A549 (cell line): ENCODE data around the gene IL1RN. TPM values are rescaled to one million over a fixed set of nuclear protein-coding genes. Genes with fewer than 3 reads are reported as not detected.

ENCODE experiments used
- ATAC-seq, 2 experiments: fragments of 200-7000 bp in 1 of 2; fragments of >200 bp in 1 of 2; cut with Nextera tagmentation in 1 of 2; cut with Tn5 transposase in 1 of 2; 3 replicates each; pipeline versions ENCODE4 v1.8.0 to v1.9.1; 2018 to 2020; ENCODE audit warnings: mild to moderate bottlenecking in 1 of 2, moderate library complexity in 1 of 2
- CTCF ChIA-PET: fragments of 300-600 bp; sonication (Branson Sonifier 250); formaldehyde crosslinking; extraction: SDS; loops from one replicate; lab custom pipeline; 2021; ENCODE audit warnings: antibody characterized with exemption, inconsistent platforms; lab: Yijun Ruan, JAX
- POLR2A ChIA-PET: fragments of 350-600 bp; formaldehyde crosslinking; extraction: SDS; loops from one replicate; lab custom pipeline; 2021; ENCODE audit warnings: antibody characterized with exemption, inconsistent platforms; lab: Yijun Ruan, JAX
- DNase-seq, 2 experiments: peaks; one replicate each; pipeline versions ENCODE4 v3.0.0 to v3.0.0-alpha.2; 2011 to 2016; ENCODE audit warnings: low read depth in 1 of 2, low spot score in 1 of 2
- FAIRE-seq: peaks from 2 replicates; lab custom pipeline; 2011; peaks lifted over from hg19 to GRCh38; lab: Jason Lieb, UNC
- H3K27ac ChIP-seq, 2 experiments: fragments of >200 bp; sonication (Bioruptor Twin); formaldehyde crosslinking; 3 replicates each; pipeline ENCODE4 v1.5.1; 2016 to 2017
- H3K4me1 ChIP-seq: fragments of >200 bp; sonication (Bioruptor Twin); formaldehyde crosslinking; 3 replicates; pipeline ENCODE4 v1.6.1; 2016
- H3K4me2 ChIP-seq: fragments of >200 bp; sonication (Bioruptor Twin); formaldehyde crosslinking; 3 replicates; pipeline ENCODE4 v1.6.1; 2016
- H3K4me3 ChIP-seq: fragments of >200 bp; sonication (Bioruptor Twin); formaldehyde crosslinking; 3 replicates; pipeline ENCODE4 v1.5.1; 2016
- H3K9me3 ChIP-seq: fragments of >200 bp; sonication (Bioruptor Twin); formaldehyde crosslinking; 3 replicates; pipeline ENCODE4 v1.6.1; 2016
- CBX2 ChIP-seq: fragments of 200-600 bp; sonication (generic); IDR thresholded peaks from 2 replicates; pipeline ENCODE4 v1.6.1; 2016; ENCODE audit warnings: low read depth, mild to moderate bottlenecking, borderline replicate concordance
- CHD4 ChIP-seq: fragments of 200-600 bp; sonication (generic); IDR thresholded peaks from 2 replicates; pipeline ENCODE4 v1.6.1; 2016; ENCODE audit warnings: antibody characterized with exemption, mild to moderate bottlenecking, borderline replicate concordance
- EHF ChIP-seq: fragments of 250-450 bp; sonication (Bioruptor Pico); IDR thresholded peaks from 2 replicates; pipeline ENCODE4 v1.5.0; 2020; ENCODE audit warnings: mild to moderate bottlenecking
- EP300 ChIP-seq, 2 experiments: fragments of >200 bp; sonication (Bioruptor Twin); formaldehyde crosslinking; IDR thresholded peaks; 2 replicates in 1 of 2; 3 replicates in 1 of 2; pipeline ENCODE4 v1.6.1; 2016 to 2017
- ESRRA ChIP-seq: fragments of 150-350 bp; IDR thresholded peaks from 2 replicates; pipeline ENCODE4 v1.6.1; 2014; ENCODE audit warnings: mild to moderate bottlenecking, low read length, borderline replicate concordance
- FOSL2 ChIP-seq, 2 experiments: fragments of 450-650 bp in 1 of 2; fragments of >200 bp in 1 of 2; sonication (Bioruptor Twin) in 1 of 2; formaldehyde crosslinking; IDR thresholded peaks; 2 replicates each; pipeline versions ENCODE4 v1.5.0 to v1.6.1; 2016 to 2020; ENCODE audit warnings: mild to moderate bottlenecking in 1 of 2, moderate library complexity in 1 of 2
- FOXS1 ChIP-seq: fragments of 250-450 bp; sonication (Bioruptor Pico); IDR thresholded peaks from 2 replicates; pipeline ENCODE4 v1.5.0; 2020; ENCODE audit warnings: mild to moderate bottlenecking, moderate library complexity
- HDAC2 ChIP-seq: fragments of 200-600 bp; sonication (generic); IDR thresholded peaks from 2 replicates; pipeline ENCODE4 v1.6.1; 2016
- HOXB13 ChIP-seq: fragments of 250-450 bp; sonication (Bioruptor Pico); IDR thresholded peaks from 2 replicates; pipeline ENCODE4 v1.5.0; 2020; ENCODE audit warnings: low read depth, mild to moderate bottlenecking, moderate library complexity
- JUN ChIP-seq, 2 experiments: fragments of >200 bp; sonication (Bioruptor Twin); formaldehyde crosslinking; IDR thresholded peaks; 2 replicates in 1 of 2; 3 replicates in 1 of 2; pipeline ENCODE4 v1.6.1; 2016 to 2017
- JUNB ChIP-seq: fragments of >200 bp; sonication (Bioruptor Twin); formaldehyde crosslinking; IDR thresholded peaks from 2 replicates; pipeline ENCODE4 v1.6.1; 2016
- KDM5A ChIP-seq: fragments of 200-600 bp; sonication (generic); IDR thresholded peaks from 2 replicates; pipeline ENCODE4 v1.6.1; 2016; ENCODE audit warnings: antibody characterized with exemption, mild to moderate bottlenecking
- MYC ChIP-seq: IDR thresholded peaks from 2 replicates; pipeline ENCODE4 v1.6.1; 2012; ENCODE audit warnings: mild to moderate bottlenecking, inconsistent platforms, low read length, improper control_type of control experiment, borderline replicate concordance
- NPAS2 ChIP-seq: fragments of 250-450 bp; sonication (Bioruptor Pico); IDR thresholded peaks from 2 replicates; pipeline ENCODE4 v1.8.0; 2022; ENCODE audit warnings: mild to moderate bottlenecking, moderate library complexity, borderline replicate concordance
- NR3C1 ChIP-seq: fragments of >200 bp; sonication (Bioruptor Twin); formaldehyde crosslinking; IDR thresholded peaks from 3 replicates; pipeline ENCODE4 v1.6.1; 2017
- POLR2A ChIP-seq: IDR thresholded peaks from 2 replicates; pipeline ENCODE4 v1.6.1; 2012; ENCODE audit warnings: mild to moderate bottlenecking, low read length
- RAD21 ChIP-seq, 2 experiments: fragments of >200 bp in 1 of 2; sonication (Bioruptor Twin) in 1 of 2; formaldehyde crosslinking in 1 of 2; IDR thresholded peaks in 1 of 2; conservative IDR thresholded peaks in 1 of 2; 2 replicates in 1 of 2; 3 replicates in 1 of 2; pipeline ENCODE4 v1.6.1; 2012 to 2018; ENCODE audit warnings: inconsistent platforms in 1 of 2
- RARB ChIP-seq: fragments of 250-450 bp; sonication (Bioruptor Pico); IDR thresholded peaks from 2 replicates; pipeline ENCODE4 v1.8.0; 2021; ENCODE audit warnings: mild to moderate bottlenecking, moderate library complexity
- RCOR1 ChIP-seq: fragments of 150-350 bp; IDR thresholded peaks from 2 replicates; pipeline ENCODE4 v1.6.1; 2014; ENCODE audit warnings: antibody characterized with exemption, low read length, low read depth
- RFX5 ChIP-seq: fragments of 450-650 bp; IDR thresholded peaks from 2 replicates; pipeline ENCODE4 v1.7.1; 2014; ENCODE audit warnings: antibody characterized with exemption, mild to moderate bottlenecking, moderate library complexity
- RNF2 ChIP-seq: fragments of 200-600 bp; sonication (generic); IDR thresholded peaks from 2 replicates; pipeline ENCODE4 v1.6.1; 2016; ENCODE audit warnings: low read depth, mild to moderate bottlenecking, antibody characterized with exemption, moderate library complexity, borderline replicate concordance
- TFCP2L1 ChIP-seq: fragments of 250-450 bp; sonication (Bioruptor Pico); IDR thresholded peaks from 2 replicates; pipeline ENCODE4 v1.5.0; 2021; ENCODE audit warnings: mild to moderate bottlenecking
- ZC3H11A ChIP-seq: fragments of 450-650 bp; IDR thresholded peaks from 2 replicates; pipeline ENCODE4 v1.6.1; 2014; ENCODE audit warnings: antibody characterized with exemption, mild to moderate bottlenecking
- ZNF302 ChIP-seq: fragments of 250-450 bp; sonication (Bioruptor Pico); IDR thresholded peaks from 2 replicates; pipeline ENCODE4 v1.9.0; 2021; ENCODE audit warnings: inconsistent platforms, mild to moderate bottlenecking, moderate library complexity
- WGBS: methylation state at CpG from one replicate; pipeline ENCODE4 v1.1.6; 2017; ENCODE audit errors: missing lambda C conversion rate; 5-methylcytosine and 5-hydroxymethylcytosine counted together
- polyA plus RNA-seq, 4 experiments: library from polyadenylated mRNA; depleted of rRNA in 3 of 4; stranded (reverse); fragments of >200 nt; fragmentation: RNase III in 1 of 4; extraction: RNeasy Plus Mini Kit Qiagen cat#74134 plus additional on column Dnase treatment in 1 of 4; gene quantifications; 2 replicates in 3 of 4; 3 replicates in 1 of 4; pipeline ENCODE4 v1.2.3, GENCODE V29; 2011 to 2017
- TF ChIP-seq, protein P1 (sequence below): fragments of 250-450 bp; sonication (Bioruptor Pico); IDR thresholded peaks from 2 replicates; pipeline ENCODE4 v1.5.0; 2020; ENCODE audit warnings: low read depth, mild to moderate bottlenecking, moderate library complexity
- TF ChIP-seq, protein P2 (sequence below): fragments of 250-450 bp; sonication (Bioruptor Pico); IDR thresholded peaks from 2 replicates; pipeline ENCODE4 v1.5.0; 2021; ENCODE audit warnings: mild to moderate bottlenecking, moderate library complexity, borderline replicate concordance
- TF ChIP-seq, protein P3 (sequence below): fragments of 200-600 bp; sonication (generic); IDR thresholded peaks from 2 replicates; pipeline ENCODE4 v1.6.1; 2016; ENCODE audit warnings: antibody characterized with exemption, mild to moderate bottlenecking, moderate library complexity
- TF ChIP-seq, protein P4 (sequence below): fragments of >200 bp; sonication (Bioruptor Twin); formaldehyde crosslinking; IDR thresholded peaks from 2 replicates; pipeline ENCODE4 v1.6.1; 2016
- TF ChIP-seq, protein P5 (sequence below): IDR thresholded peaks from 2 replicates; pipeline ENCODE4 v1.6.1; 2012

The IL1RN gene
- polyA plus RNA-seq, 2 of the 4 experiments (the other 2 are of a cell fraction): 0.13 TPM; not detected in 1

DNA sequence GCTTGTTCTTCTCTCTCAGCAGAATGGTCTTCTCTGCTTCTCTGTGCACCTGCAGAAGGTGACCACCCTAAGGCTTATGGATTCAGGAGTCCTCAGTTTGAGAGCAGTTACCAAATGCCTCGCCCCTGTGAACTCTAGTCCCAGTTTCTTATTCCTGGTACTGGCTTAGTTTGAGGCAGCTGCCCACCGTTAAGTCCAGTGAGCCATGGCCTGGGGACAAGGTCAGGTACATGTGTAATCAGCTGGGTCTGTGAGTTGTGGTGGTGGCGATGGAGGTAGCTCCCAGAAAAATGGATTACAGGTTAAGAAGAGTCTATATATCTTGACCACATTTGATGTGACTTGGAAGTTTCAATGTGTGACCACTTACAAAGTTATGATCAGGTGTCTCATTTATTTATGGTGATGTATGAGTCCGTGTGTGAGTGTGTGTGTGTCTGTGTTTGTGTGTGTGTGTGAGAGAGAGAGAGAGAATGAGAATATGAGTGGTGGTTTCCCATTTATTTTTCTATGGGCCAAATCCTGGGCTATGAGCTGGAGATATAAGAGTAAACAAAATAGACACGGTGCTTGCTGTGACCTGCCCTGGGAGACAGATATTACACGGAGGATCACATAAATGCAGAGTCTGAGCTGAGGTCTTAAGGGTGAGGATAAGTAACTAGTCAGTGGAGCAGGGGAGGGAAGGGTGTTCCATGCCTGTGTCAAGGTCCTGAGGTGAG lies 13.0 kb upstream of the IL1RN start:
- H3K27ac ChIP-seq: no peak overlapping the region
- ChIA-PET POLR2A (no interaction called here), CTCF (interaction anchor here (0.9 to 7.1 kb wide), 5 partner anchors 8 to 85 kb away, joined by 3 to 49 read pairs (median 5); no protein-coding TSS in a partner anchor)
- no peak overlapping the region for H3K4me3 ChIP-seq
- TF ChIP-seq, protein P1, sequence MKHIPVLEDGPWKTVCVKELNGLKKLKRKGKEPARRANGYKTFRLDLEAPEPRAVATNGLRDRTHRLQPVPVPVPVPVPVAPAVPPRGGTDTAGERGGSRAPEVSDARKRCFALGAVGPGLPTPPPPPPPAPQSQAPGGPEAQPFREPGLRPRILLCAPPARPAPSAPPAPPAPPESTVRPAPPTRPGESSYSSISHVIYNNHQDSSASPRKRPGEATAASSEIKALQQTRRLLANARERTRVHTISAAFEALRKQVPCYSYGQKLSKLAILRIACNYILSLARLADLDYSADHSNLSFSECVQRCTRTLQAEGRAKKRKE (CRISPR knock-in tag): no peak
- TF ChIP-seq POLR2A: no peak
- TF ChIP-seq MYC: no peak
- no peak for TF ChIP-seq ZNF302 (CRISPR knock-in tag)
- TF ChIP-seq, protein P2, sequence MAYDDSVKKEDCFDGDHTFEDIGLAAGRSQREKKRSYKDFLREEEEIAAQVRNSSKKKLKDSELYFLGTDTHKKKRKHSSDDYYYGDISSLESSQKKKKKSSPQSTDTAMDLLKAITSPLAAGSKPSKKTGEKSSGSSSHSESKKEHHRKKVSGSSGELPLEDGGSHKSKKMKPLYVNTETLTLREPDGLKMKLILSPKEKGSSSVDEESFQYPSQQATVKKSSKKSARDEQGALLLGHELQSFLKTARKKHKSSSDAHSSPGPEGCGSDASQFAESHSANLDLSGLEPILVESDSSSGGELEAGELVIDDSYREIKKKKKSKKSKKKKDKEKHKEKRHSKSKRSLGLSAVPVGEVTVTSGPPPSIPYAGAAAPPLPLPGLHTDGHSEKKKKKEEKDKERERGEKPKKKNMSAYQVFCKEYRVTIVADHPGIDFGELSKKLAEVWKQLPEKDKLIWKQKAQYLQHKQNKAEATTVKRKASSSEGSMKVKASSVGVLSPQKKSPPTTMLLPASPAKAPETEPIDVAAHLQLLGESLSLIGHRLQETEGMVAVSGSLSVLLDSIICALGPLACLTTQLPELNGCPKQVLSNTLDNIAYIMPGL (CRISPR knock-in tag): no peak
- TF ChIP-seq ZC3H11A: no peak
- no peak for TF ChIP-seq KDM5A
- TF ChIP-seq RARB (CRISPR knock-in tag): no peak
- no peak for TF ChIP-seq EP300 (IDR thresholded peaks at IDR 0.05)
- TF ChIP-seq ESRRA: no peak
- no peak for TF ChIP-seq CBX2
- no peak for TF ChIP-seq HOXB13 (CRISPR knock-in tag)
- TF ChIP-seq FOSL2 (IDR thresholded peaks at IDR 0.05): no peak
- TF ChIP-seq FOSL2 (CRISPR knock-in tag; IDR thresholded peaks at IDR 0.05): no peak
- TF ChIP-seq FOXS1 (CRISPR knock-in tag): no peak
- TF ChIP-seq, protein P3, sequence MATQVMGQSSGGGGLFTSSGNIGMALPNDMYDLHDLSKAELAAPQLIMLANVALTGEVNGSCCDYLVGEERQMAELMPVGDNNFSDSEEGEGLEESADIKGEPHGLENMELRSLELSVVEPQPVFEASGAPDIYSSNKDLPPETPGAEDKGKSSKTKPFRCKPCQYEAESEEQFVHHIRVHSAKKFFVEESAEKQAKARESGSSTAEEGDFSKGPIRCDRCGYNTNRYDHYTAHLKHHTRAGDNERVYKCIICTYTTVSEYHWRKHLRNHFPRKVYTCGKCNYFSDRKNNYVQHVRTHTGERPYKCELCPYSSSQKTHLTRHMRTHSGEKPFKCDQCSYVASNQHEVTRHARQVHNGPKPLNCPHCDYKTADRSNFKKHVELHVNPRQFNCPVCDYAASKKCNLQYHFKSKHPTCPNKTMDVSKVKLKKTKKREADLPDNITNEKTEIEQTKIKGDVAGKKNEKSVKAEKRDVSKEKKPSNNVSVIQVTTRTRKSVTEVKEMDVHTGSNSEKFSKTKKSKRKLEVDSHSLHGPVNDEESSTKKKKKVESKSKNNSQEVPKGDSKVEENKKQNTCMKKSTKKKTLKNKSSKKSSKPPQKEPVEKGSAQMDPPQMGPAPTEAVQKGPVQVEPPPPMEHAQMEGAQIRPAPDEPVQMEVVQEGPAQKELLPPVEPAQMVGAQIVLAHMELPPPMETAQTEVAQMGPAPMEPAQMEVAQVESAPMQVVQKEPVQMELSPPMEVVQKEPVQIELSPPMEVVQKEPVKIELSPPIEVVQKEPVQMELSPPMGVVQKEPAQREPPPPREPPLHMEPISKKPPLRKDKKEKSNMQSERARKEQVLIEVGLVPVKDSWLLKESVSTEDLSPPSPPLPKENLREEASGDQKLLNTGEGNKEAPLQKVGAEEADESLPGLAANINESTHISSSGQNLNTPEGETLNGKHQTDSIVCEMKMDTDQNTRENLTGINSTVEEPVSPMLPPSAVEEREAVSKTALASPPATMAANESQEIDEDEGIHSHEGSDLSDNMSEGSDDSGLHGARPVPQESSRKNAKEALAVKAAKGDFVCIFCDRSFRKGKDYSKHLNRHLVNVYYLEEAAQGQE: no peak
- no peak for TF ChIP-seq JUNB
- no peak for TF ChIP-seq RCOR1
- no peak for TF ChIP-seq HDAC2
- TF ChIP-seq, protein P4, sequence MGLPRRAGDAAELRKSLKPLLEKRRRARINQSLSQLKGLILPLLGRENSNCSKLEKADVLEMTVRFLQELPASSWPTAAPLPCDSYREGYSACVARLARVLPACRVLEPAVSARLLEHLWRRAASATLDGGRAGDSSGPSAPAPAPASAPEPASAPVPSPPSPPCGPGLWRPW: no peak
- no peak for TF ChIP-seq CHD4
- no peaks in the 10 kb centered on the region for H3K4me1 ChIP-seq
- no peaks in the 10 kb centered on the region for H3K9me3 ChIP-seq
- FAIRE-seq (no peak), DNase-seq (no peak), ATAC-seq (no peak)
- H3K4me2 ChIP-seq: no peak overlapping the region
- 24% methylated on average over 6 of the region's 6 CpGs for WGBS

DNA sequence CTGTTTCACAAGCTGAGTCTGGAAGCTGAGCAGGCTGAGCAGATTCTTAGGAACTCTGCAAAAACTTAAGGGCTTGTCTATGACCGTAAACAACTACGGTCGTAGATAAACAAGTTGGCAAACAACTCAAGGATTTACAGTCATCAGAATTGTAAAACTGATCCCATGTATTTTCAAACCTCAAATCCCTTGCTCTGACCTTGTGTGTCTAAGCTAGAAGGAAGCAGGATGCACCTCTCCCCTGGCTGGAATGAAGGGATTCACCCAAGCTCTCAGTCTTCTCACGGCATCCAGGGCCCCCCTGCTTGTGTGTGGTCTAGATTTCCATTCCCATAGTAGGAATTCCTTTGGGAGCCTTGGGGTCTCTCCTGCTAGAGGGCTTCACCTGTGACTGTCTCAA lies 12.4 kb upstream of the IL1RN start:
- no peaks in the 10 kb centered on the region for H3K4me1 ChIP-seq
- no peak for DNase-seq
- ChIA-PET CTCF (interaction anchor here (1.2 to 7.1 kb wide), 3 partner anchors 22 to 84 kb away, joined by 3 to 49 read pairs (median 5); no protein-coding TSS in a partner anchor), POLR2A (no interaction called here)
- 85% methylated on average over 4 of the region's 4 CpGs for WGBS
- H3K4me3 ChIP-seq: no peak overlapping the region
- no peak for FAIRE-seq
- H3K4me2 ChIP-seq: no peak overlapping the region
- TF ChIP-seq RNF2 (no peak), RAD21 (conservative IDR thresholded peaks at IDR 0.05 in 1 of 2, IDR thresholded peaks at IDR 0.05 in 1 of 2) (no peak), FOSL2 (IDR thresholded peaks at IDR 0.05) (no peak), FOSL2 (CRISPR knock-in tag; IDR thresholded peaks at IDR 0.05) (no peak), EHF (CRISPR knock-in tag) (no peak), RFX5 (no peak), CHD4 (no peak), NPAS2 (CRISPR knock-in tag) (no peak), NR3C1 (no peak), TFCP2L1 (CRISPR knock-in tag) (no peak), JUN (IDR thresholded peaks at IDR 0.05) (no peak)
- TF ChIP-seq, protein P5, sequence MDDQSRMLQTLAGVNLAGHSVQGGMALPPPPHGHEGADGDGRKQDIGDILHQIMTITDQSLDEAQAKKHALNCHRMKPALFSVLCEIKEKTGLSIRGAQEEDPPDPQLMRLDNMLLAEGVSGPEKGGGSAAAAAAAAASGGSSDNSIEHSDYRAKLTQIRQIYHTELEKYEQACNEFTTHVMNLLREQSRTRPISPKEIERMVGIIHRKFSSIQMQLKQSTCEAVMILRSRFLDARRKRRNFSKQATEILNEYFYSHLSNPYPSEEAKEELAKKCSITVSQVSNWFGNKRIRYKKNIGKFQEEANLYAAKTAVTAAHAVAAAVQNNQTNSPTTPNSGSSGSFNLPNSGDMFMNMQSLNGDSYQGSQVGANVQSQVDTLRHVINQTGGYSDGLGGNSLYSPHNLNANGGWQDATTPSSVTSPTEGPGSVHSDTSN: no peak
- H3K9me3 ChIP-seq: no peaks in the 10 kb centered on the region
- no peak for ATAC-seq
- no peak overlapping the region for H3K27ac ChIP-seq
